Right lobe of liver (tissue), 4 donors: ENCODE data around the gene TOE1.

ENCODE experiments used
- CTCF ChIP-seq, 4 donors: fragments of 200-600 bp in 3 of 4; fragments of 450-650 bp in 1 of 4; IDR thresholded peaks; one replicate each; pipeline versions ENCODE4 v1.5.1 to v1.8.0; 2016 to 2022; ENCODE audit warnings: antibody characterized with exemption in 4 of 4, mild to moderate bottlenecking in 2 of 4
- POLR2A ChIP-seq: fragments of 450-650 bp; IDR thresholded peaks from one replicate; pipeline ENCODE4 v1.6.1; 2017; ENCODE audit warnings: antibody characterized with exemption, mild to moderate bottlenecking
- donor health status: DM: no; HTN: no; CAD: no.
- donor health status: DM: no; HTN: no; CAD: no.
- donor health status: DM: no; HTN: yes; CAD: no.

GRCh38 chr1:45328680-45329079, 11.3 kb upstream of the TOE1 start:
- TF ChIP-seq CTCF (IDR thresholded peaks at IDR 0.05) (no peak), POLR2A (no peak)
